ENCODE results near the gene CIB1.
A peak's percentile ranks its signal among the peaks of the same experiment; 100 is the strongest.
"Not testable (repeated sequence)": the region's sequence is repeated elsewhere in the genome, so short reads cannot be mapped to it uniquely, and the experiment has no call there.

CIB1 gene

GRCh38 chr15:90233387-90234095 lies at the start of gene CIB1:
TSS of gene CIB1 (minus strand) at chr15:90233941. CDS start at chr15:90233885, 56 bp downstream.
- TF ChIP-seq CTCF (IDR thresholded peaks at IDR 0.05; ENCODE audit: insufficient read depth, low read length, poor library complexity, severe bottlenecking) = peak; percentile 45
- no peaks in the 10 kb centered on the region for H3K27me3 ChIP-seq (replicated peaks; ENCODE audit: control insufficient read depth, insufficient read depth, low read length)
- H3K4me3 ChIP-seq (replicated peaks; ENCODE audit: low read depth, low read length) = peak within 1 kb of the TSS; percentile 90
- DNase-seq (ENCODE audit: extremely low read depth, insufficient read length) = no peak
- H3K36me3 ChIP-seq (ENCODE audit: control insufficient read depth, insufficient read depth, low read length) = peaks cover 13% of the 10 kb centered on the region

- H3K36me3 ChIP-seq (ENCODE audit: control insufficient read depth, insufficient read depth, low read length); H3K4me3 ChIP-seq (replicated peaks; ENCODE audit: low read depth, low read length); DNase-seq (ENCODE audit: extremely low read depth, insufficient read length); H3K27me3 ChIP-seq (replicated peaks; ENCODE audit: control insufficient read depth, insufficient read depth, low read length): not testable (repeated sequence)
Measured at GRCh38 chr15:90281637-90282036, 47.9 kb upstream of the CIB1 start.

GRCh38 chr15:90280743-90281142 lies 47.0 kb upstream of the CIB1 start:
- H3K4me3 ChIP-seq (replicated peaks; ENCODE audit: low read depth, low read length); H3K27me3 ChIP-seq (replicated peaks; ENCODE audit: control insufficient read depth, insufficient read depth, low read length); H3K36me3 ChIP-seq (ENCODE audit: control insufficient read depth, insufficient read depth, low read length); DNase-seq (ENCODE audit: extremely low read depth, insufficient read length): not testable (repeated sequence)

- H3K36me3 ChIP-seq (ENCODE audit: control insufficient read depth, insufficient read depth, low read length); H3K27me3 ChIP-seq (replicated peaks; ENCODE audit: control insufficient read depth, insufficient read depth, low read length); DNase-seq (ENCODE audit: extremely low read depth, insufficient read length); H3K4me3 ChIP-seq (replicated peaks; ENCODE audit: low read depth, low read length): not testable (repeated sequence)
Measured at GRCh38 chr15:90278467-90278866, 44.7 kb upstream of the CIB1 start.

- H3K4me3 ChIP-seq (replicated peaks; ENCODE audit: low read depth, low read length) = no peak overlapping the region
- no peak for TF ChIP-seq CTCF (IDR thresholded peaks at IDR 0.05; ENCODE audit: insufficient read depth, low read length, poor library complexity, severe bottlenecking)
- peaks cover 11% of the 10 kb centered on the region for H3K36me3 ChIP-seq (ENCODE audit: control insufficient read depth, insufficient read depth, low read length)
- DNase-seq (ENCODE audit: extremely low read depth, insufficient read length) = no peak
- H3K27me3 ChIP-seq (replicated peaks; ENCODE audit: control insufficient read depth, insufficient read depth, low read length) = no peaks in the 10 kb centered on the region
Measured at GRCh38 chr15:90271459-90272166, 37.9 kb upstream of the CIB1 start.

GRCh38 chr15:90270502-90271150 lies 36.9 kb upstream of the CIB1 start:
- no peak overlapping the region for H3K4me3 ChIP-seq (replicated peaks; ENCODE audit: low read depth, low read length)
- no peak for TF ChIP-seq CTCF (IDR thresholded peaks at IDR 0.05; ENCODE audit: insufficient read depth, low read length, poor library complexity, severe bottlenecking)
- no peak for DNase-seq (ENCODE audit: extremely low read depth, insufficient read length)
- no peaks in the 10 kb centered on the region for H3K27me3 ChIP-seq (replicated peaks; ENCODE audit: control insufficient read depth, insufficient read depth, low read length)
- H3K36me3 ChIP-seq (ENCODE audit: control insufficient read depth, insufficient read depth, low read length) = peaks cover 11% of the 10 kb centered on the region

- no peak overlapping the region for H3K4me3 ChIP-seq (replicated peaks; ENCODE audit: low read depth, low read length)
- peaks cover 10% of the 10 kb centered on the region for H3K36me3 ChIP-seq (ENCODE audit: control insufficient read depth, insufficient read depth, low read length)
- no peaks in the 10 kb centered on the region for H3K27me3 ChIP-seq (replicated peaks; ENCODE audit: control insufficient read depth, insufficient read depth, low read length)
- no peak for TF ChIP-seq CTCF (IDR thresholded peaks at IDR 0.05; ENCODE audit: insufficient read depth, low read length, poor library complexity, severe bottlenecking)
- DNase-seq (ENCODE audit: extremely low read depth, insufficient read length) = no peak
Measured at GRCh38 chr15:90268415-90268814, 34.7 kb upstream of the CIB1 start.
